GM12891 (cell line): ENCODE data around the gene NSMCE1.

Experiments
- POLR2A ChIP-seq: IDR thresholded peaks from 2 replicates; pipeline ENCODE4 v1.6.1; 2011; ENCODE audit warnings: low read depth, low read length, control low read depth
- POLR2AphosphoS5 ChIP-seq: IDR thresholded peaks from 2 replicates; pipeline ENCODE4 v1.6.1; 2011; ENCODE audit warnings: low read depth, low read length, control low read depth
- TAF1 ChIP-seq: IDR thresholded peaks from 2 replicates; pipeline ENCODE4 v1.6.1; 2011; ENCODE audit warnings: low read depth, low read length, control low read depth

DNA sequence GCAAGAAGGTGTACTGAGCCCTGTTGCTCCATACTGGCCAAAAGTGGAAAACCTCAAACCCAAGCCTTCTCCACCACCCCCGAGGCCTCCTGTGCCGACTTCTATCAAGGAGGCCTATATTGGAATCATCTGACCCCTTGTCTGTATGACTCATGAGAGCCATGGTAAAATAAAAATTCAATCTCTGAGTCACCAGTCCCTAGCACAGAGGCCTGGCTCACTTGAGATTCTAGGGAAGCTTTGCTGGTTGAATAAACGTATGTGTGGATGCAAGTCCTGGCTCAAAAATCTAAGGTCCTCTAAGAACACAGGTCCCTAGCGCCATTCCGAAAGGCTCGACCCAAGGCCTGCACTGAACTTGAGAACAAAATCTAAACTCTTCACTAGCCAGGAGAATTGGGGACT is 15.0 kb downstream of the NSMCE1 start:
- TF ChIP-seq POLR2A, result no peak
- TF ChIP-seq TAF1, result no peak
- TF ChIP-seq POLR2AphosphoS5, result no peak
